GM18861 (cell line): ENCODE data around the gene IQCF2.
"Not testable (repeated sequence)": the region's sequence is repeated elsewhere in the genome, so short reads cannot be mapped to it uniquely, and the experiment has no call there.

Experiments used
- ATAC-seq: cut with Tn5 transposase; IDR thresholded peaks from one replicate; pipeline ENCODE4 v1.9.1; 2021; ENCODE audit not compliant: unreplicated experiment

The IQCF2 gene

GRCh38 chr3:51860703-51861665, at the start of gene IQCF2:
Gene IQCF2 (plus strand): TSS chr3:51861615. CDS start chr3:51861667, 52 bp downstream.
- peak; percentile 60 for ATAC-seq

GRCh38 chr3:51813539-51813938, 47.9 kb upstream of the IQCF2 start:
- no peak for ATAC-seq

GRCh38 chr3:51814034-51814433, 47.4 kb upstream of the IQCF2 start:
- ATAC-seq, result no peak

- no peak for ATAC-seq
Observed at GRCh38 chr3:51815614-51816013, 45.8 kb upstream of the IQCF2 start.

GRCh38 chr3:51816723-51817122, 44.7 kb upstream of the IQCF2 start:
- ATAC-seq, result no peak

GRCh38 chr3:51817375-51817774, 44.0 kb upstream of the IQCF2 start:
- ATAC-seq, result no peak

GRCh38 chr3:51819151-51819550, 42.3 kb upstream of the IQCF2 start:
- no peak for ATAC-seq

- no peak for ATAC-seq
Observed at GRCh38 chr3:51819709-51820406, 41.6 kb upstream of the IQCF2 start.

GRCh38 chr3:51828297-51828696, 33.1 kb upstream of the IQCF2 start:
- ATAC-seq, result no peak

- ATAC-seq, result no peak
Observed at GRCh38 chr3:51830345-51830744, 31.1 kb upstream of the IQCF2 start.

- ATAC-seq, result no peak
Observed at GRCh38 chr3:51830836-51831385, 30.5 kb upstream of the IQCF2 start.

- ATAC-seq, result no peak
Observed at GRCh38 chr3:51836606-51837005, 24.8 kb upstream of the IQCF2 start.

- no peak for ATAC-seq
Observed at GRCh38 chr3:51845129-51845528, 16.3 kb upstream of the IQCF2 start.

GRCh38 chr3:51855411-51855810, 6.0 kb upstream of the IQCF2 start:
- not testable (repeated sequence) for ATAC-seq

- ATAC-seq, result no peak
Observed at GRCh38 chr3:51862886-51863285, 1.5 kb downstream of the IQCF2 start.

- not testable (repeated sequence) for ATAC-seq
Observed at GRCh38 chr3:51868896-51869295, 7.5 kb downstream of the IQCF2 start.

GRCh38 chr3:51869304-51869703, 7.9 kb downstream of the IQCF2 start:
- ATAC-seq, result no peak

- ATAC-seq, result no peak
Observed at GRCh38 chr3:51873253-51873766, 11.9 kb downstream of the IQCF2 start.

GRCh38 chr3:51873876-51874275, 12.5 kb downstream of the IQCF2 start:
- ATAC-seq, result no peak

GRCh38 chr3:51874411-51874810, 13.0 kb downstream of the IQCF2 start:
- ATAC-seq, result no peak

GRCh38 chr3:51874889-51875288, 13.5 kb downstream of the IQCF2 start:
- ATAC-seq, result no peak
